DOHH2 (cell line): ENCODE results near the gene P2RY11.

Experiments
- H3F3A ChIP-seq: fragments of 200-600 bp; sonication (generic), shearing (Covaris generic); 2 replicates; pipeline ENCODE4 v1.6.0; 2016; ENCODE audit warnings: antibody characterized with exemption, mild to moderate bottlenecking; ENCODE audit not compliant: control insufficient read depth, insufficient read depth
- H3K27ac ChIP-seq: fragments of 200-600 bp; sonication (generic); 2 replicates; pipeline ENCODE4 v1.5.1; 2014; ENCODE audit warnings: low read depth, mild to moderate bottlenecking, low read length, moderate library complexity
- H3K27me3 ChIP-seq: fragments of 200-600 bp; sonication (generic); 2 replicates; pipeline ENCODE4 v1.6.1; 2014; ENCODE audit warnings: mild to moderate bottlenecking, low read length, mixed read lengths; ENCODE audit not compliant: control insufficient read depth
- H3K36me3 ChIP-seq: fragments of 200-600 bp; sonication (generic); 2 replicates; pipeline ENCODE4 v1.6.1; 2014; ENCODE audit warnings: mild to moderate bottlenecking, low read length, moderate library complexity, mixed read lengths; ENCODE audit not compliant: control insufficient read depth
- H3K4me1 ChIP-seq: fragments of 200-600 bp; sonication (generic); 2 replicates; pipeline ENCODE4 v1.6.1; 2014; ENCODE audit warnings: mild to moderate bottlenecking, low read length, mixed read lengths; ENCODE audit not compliant: control insufficient read depth
- H3K4me2 ChIP-seq: fragments of 200-600 bp; sonication (generic); 2 replicates; pipeline ENCODE4 v1.6.0; 2014; ENCODE audit warnings: mild to moderate bottlenecking, low read length, moderate library complexity
- H3K4me3 ChIP-seq: fragments of 200-600 bp; sonication (generic); 2 replicates; pipeline ENCODE4 v1.5.1; 2014; ENCODE audit warnings: mild to moderate bottlenecking, low read length, mixed read lengths
- H3K79me2 ChIP-seq: fragments of 200-600 bp; sonication (generic); 2 replicates; pipeline ENCODE4 v1.6.1; 2014; ENCODE audit warnings: mild to moderate bottlenecking, low read length, mixed read lengths; ENCODE audit not compliant: control insufficient read depth
- H3K9me2 ChIP-seq: fragments of 200-600 bp; sonication (generic); replicated peaks from 2 replicates; pipeline ENCODE4 v1.6.1; 2014; ENCODE audit warnings: mild to moderate bottlenecking, low read length, mixed read lengths; ENCODE audit not compliant: control insufficient read depth
- H3K9me3 ChIP-seq: fragments of 200-600 bp; sonication (generic); 2 replicates; pipeline ENCODE4 v1.6.1; 2014; ENCODE audit warnings: antibody characterized with exemption, low read length, mixed read lengths; ENCODE audit not compliant: control insufficient read depth, insufficient read depth
- H4K20me1 ChIP-seq: fragments of 200-600 bp; sonication (generic); 2 replicates; pipeline ENCODE4 v1.6.0; 2014; ENCODE audit warnings: low read depth, mild to moderate bottlenecking, antibody characterized with exemption, low read length, moderate library complexity; ENCODE audit not compliant: control insufficient read depth, insufficient read depth
- CTCF ChIP-seq: fragments of 200-600 bp; sonication (generic); IDR thresholded peaks from one replicate; pipeline ENCODE4 v1.5.1; 2014; ENCODE audit warnings: antibody characterized with exemption, mild to moderate bottlenecking, low read depth, low read length; ENCODE audit not compliant: poor library complexity, severe bottlenecking
- EZH2phosphoT487 ChIP-seq: fragments of 200-600 bp; sonication (generic); IDR thresholded peaks from 2 replicates; pipeline ENCODE4 v1.6.1; 2017; ENCODE audit warnings: borderline replicate concordance, mild to moderate bottlenecking, antibody characterized with exemption, low read length, moderate library complexity, mixed read lengths

Gene P2RY11

DNA sequence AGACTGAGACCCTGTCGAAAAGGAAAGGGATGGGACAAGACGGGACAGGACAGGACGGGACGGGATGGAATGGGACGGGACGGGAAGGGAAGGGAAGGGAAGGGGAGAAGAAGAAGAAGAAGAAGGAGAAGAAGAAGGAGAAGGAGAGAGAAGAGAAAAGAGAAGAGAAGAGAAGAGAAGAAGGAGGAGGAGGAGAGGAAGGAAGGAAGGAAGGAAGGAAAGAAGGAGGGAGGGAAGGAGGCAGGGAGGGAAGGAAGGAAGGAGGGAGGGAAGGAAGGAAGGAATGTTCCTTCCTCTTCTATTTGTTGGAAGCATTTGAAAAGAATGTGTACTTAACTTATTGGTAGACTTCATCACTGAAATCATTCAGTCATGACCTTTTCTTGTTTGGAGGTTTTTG lies 35.0 kb upstream of the P2RY11 start:
- H3K79me2 ChIP-seq = no peaks in the 10 kb centered on the region
- H3K4me3 ChIP-seq = no peak overlapping the region
- no peaks in the 10 kb centered on the region for H3F3A ChIP-seq
- H3K4me2 ChIP-seq = no peak overlapping the region
- H3K4me1 ChIP-seq = no peaks in the 10 kb centered on the region
- no peaks in the 10 kb centered on the region for H3K9me2 ChIP-seq
- H4K20me1 ChIP-seq = no peaks in the 10 kb centered on the region
- TF ChIP-seq EZH2phosphoT487 = no peak
- TF ChIP-seq CTCF = no peak
- no peak overlapping the region for H3K27ac ChIP-seq
- H3K9me3 ChIP-seq = peaks cover 13% of the 10 kb centered on the region
- H3K27me3 ChIP-seq = peaks cover 4% of the 10 kb centered on the region; the same call in 1 of the 2 replicates
- H3K36me3 ChIP-seq = no peaks in the 10 kb centered on the region

DNA sequence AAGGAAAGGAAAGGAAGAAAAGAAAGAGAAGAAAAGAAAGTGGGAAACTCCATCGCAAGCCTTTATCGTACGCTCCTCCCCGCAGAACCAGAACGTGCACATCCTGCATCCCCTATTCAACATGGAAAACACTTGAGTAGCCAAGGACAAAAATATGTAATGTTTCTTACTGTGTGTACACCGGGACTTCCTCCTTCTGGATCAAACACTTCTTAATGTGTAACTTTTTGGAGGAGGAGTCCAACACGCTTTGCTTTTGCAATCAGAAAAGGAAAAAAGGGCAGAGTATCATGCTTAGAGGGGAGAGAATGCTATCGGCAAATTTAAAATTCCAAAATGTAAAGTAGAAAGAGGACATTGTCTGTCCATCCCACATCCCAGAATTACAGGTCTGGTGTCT lies 33.2 kb upstream of the P2RY11 start:
- H3K79me2 ChIP-seq = no peaks in the 10 kb centered on the region
- no peaks in the 10 kb centered on the region for H3F3A ChIP-seq
- peaks cover 3% of the 10 kb centered on the region; the same call in 1 of the 2 replicates for H3K4me1 ChIP-seq
- peaks cover 9% of the 10 kb centered on the region for H3K9me3 ChIP-seq
- no peak overlapping the region for H3K27ac ChIP-seq
- peaks cover 4% of the 10 kb centered on the region; the same call in 1 of the 2 replicates for H3K27me3 ChIP-seq
- no peak overlapping the region for H3K4me2 ChIP-seq
- H3K4me3 ChIP-seq = no peak overlapping the region
- H3K36me3 ChIP-seq = no peaks in the 10 kb centered on the region
- H3K9me2 ChIP-seq = no peaks in the 10 kb centered on the region
- H4K20me1 ChIP-seq = no peaks in the 10 kb centered on the region
- TF ChIP-seq CTCF = no peak
- no peak for TF ChIP-seq EZH2phosphoT487

DNA sequence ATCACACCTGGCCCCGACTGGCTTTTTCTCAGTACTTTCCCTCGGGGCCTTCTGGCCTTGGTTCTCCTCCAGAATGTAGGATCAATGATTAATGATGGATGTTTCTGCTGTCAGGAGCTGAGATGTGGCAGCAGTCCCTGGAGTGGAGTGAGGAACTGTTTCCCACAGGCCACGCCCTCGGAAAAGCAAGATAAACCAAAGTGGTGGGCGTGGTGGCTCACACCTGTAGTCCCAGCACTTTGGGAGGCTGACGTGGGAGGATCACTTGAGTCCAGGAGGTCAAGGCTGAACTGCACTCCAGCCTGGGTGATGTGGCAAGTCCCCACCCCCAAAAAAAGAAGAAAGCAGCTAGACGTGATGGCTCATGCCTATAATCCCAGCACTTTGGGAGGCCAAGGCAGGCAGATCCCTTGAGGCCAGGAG lies 32.5 kb upstream of the P2RY11 start:
- H3K4me3 ChIP-seq = no peak overlapping the region
- no peak for TF ChIP-seq CTCF
- no peak for TF ChIP-seq EZH2phosphoT487

DNA sequence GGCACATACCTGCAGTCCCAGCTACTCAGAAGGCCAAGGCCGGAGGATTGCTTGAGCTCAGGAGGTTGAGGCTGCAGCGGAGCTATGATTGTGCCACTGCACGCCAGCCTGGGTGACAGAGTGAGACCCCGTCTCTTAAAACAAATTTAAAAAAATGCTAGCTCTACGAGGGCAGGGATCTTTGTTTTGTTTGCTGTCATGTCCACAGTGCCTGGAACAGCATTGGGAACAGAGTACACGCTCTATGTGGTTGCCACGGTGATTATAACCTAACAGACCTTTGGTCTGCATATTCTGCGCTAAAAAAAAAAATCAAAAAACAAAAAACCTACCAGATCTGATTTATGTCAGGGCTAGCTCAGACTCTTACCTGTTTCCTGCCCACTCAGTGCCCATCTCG lies 27.6 kb upstream of the P2RY11 start:
- peaks cover 16% of the 10 kb centered on the region for H3K4me1 ChIP-seq
- H3K4me2 ChIP-seq = no peak overlapping the region
- no peaks in the 10 kb centered on the region for H4K20me1 ChIP-seq
- H3K4me3 ChIP-seq = no peak overlapping the region
- no peaks in the 10 kb centered on the region for H3K9me2 ChIP-seq
- TF ChIP-seq EZH2phosphoT487 (no peak), CTCF (no peak)
- H3K36me3 ChIP-seq = no peaks in the 10 kb centered on the region
- no peak overlapping the region for H3K27ac ChIP-seq
- H3K27me3 ChIP-seq = no peaks in the 10 kb centered on the region
- peaks cover 5% of the 10 kb centered on the region; the same call in 1 of the 2 replicates for H3K79me2 ChIP-seq
- H3K9me3 ChIP-seq = no peaks in the 10 kb centered on the region
- no peaks in the 10 kb centered on the region for H3F3A ChIP-seq

More for the DNA sequence above, 32.5 kb upstream of the P2RY11 start:
- peaks cover 3% of the 10 kb centered on the region; the same call in 1 of the 2 replicates for H3K4me1 ChIP-seq
- no peaks in the 10 kb centered on the region for H3F3A ChIP-seq
- no peak overlapping the region for H3K4me2 ChIP-seq
- H3K9me3 ChIP-seq = peaks cover 2% of the 10 kb centered on the region
- peaks cover 4% of the 10 kb centered on the region; the same call in 1 of the 2 replicates for H3K27me3 ChIP-seq
- H3K36me3 ChIP-seq = no peaks in the 10 kb centered on the region
- no peak overlapping the region for H3K27ac ChIP-seq
- H3K9me2 ChIP-seq = no peaks in the 10 kb centered on the region
- no peaks in the 10 kb centered on the region for H4K20me1 ChIP-seq
- H3K79me2 ChIP-seq = no peaks in the 10 kb centered on the region
